ENCODE data around the gene SLC9A5.

The SLC9A5 gene

GRCh38 chr16:67260426-67261063, 11.8 kb downstream of the SLC9A5 start:
- DNase-seq (ENCODE audit: extremely low read depth, low read depth), result peak; percentile 65
- H3K4me3 ChIP-seq (replicated peaks; ENCODE audit: low read depth, low read length), result no peak overlapping the region
- peak; percentile 67 for TF ChIP-seq CTCF (IDR thresholded peaks at IDR 0.05; ENCODE audit: low read depth, low read length, missing control alignments)

- DNase-seq (ENCODE audit: extremely low read depth, low read depth), result no peak
- H3K4me3 ChIP-seq (replicated peaks; ENCODE audit: low read depth, low read length), result no peak overlapping the region
- no peak for TF ChIP-seq CTCF (IDR thresholded peaks at IDR 0.05; ENCODE audit: low read depth, low read length, missing control alignments)
Measured at GRCh38 chr16:67263201-67263600, 14.4 kb downstream of the SLC9A5 start.

- TF ChIP-seq CTCF (IDR thresholded peaks at IDR 0.05; ENCODE audit: low read depth, low read length, missing control alignments), result peak; percentile 28
- no peak overlapping the region for H3K4me3 ChIP-seq (replicated peaks; ENCODE audit: low read depth, low read length)
- DNase-seq (ENCODE audit: extremely low read depth, low read depth), result no peak
Measured at GRCh38 chr16:67264277-67264676, 15.5 kb downstream of the SLC9A5 start.

GRCh38 chr16:67264866-67265265, 16.1 kb downstream of the SLC9A5 start:
- no peak overlapping the region for H3K4me3 ChIP-seq (replicated peaks; ENCODE audit: low read depth, low read length)
- no peak for DNase-seq (ENCODE audit: extremely low read depth, low read depth)
- no peak for TF ChIP-seq CTCF (IDR thresholded peaks at IDR 0.05; ENCODE audit: low read depth, low read length, missing control alignments)

- H3K4me3 ChIP-seq (replicated peaks; ENCODE audit: low read depth, low read length), result no peak overlapping the region
- TF ChIP-seq CTCF (IDR thresholded peaks at IDR 0.05; ENCODE audit: low read depth, low read length, missing control alignments), result no peak
- no peak for DNase-seq (ENCODE audit: extremely low read depth, low read depth)
Measured at GRCh38 chr16:67265834-67266233, 17.1 kb downstream of the SLC9A5 start.

- DNase-seq (ENCODE audit: extremely low read depth, low read depth), result peak; percentile 29
- H3K4me3 ChIP-seq (replicated peaks; ENCODE audit: low read depth, low read length), result no peak overlapping the region
- no peak for TF ChIP-seq CTCF (IDR thresholded peaks at IDR 0.05; ENCODE audit: low read depth, low read length, missing control alignments)
Measured at GRCh38 chr16:67268136-67268579, 19.4 kb downstream of the SLC9A5 start.

- no peak for DNase-seq (ENCODE audit: extremely low read depth, low read depth)
- H3K4me3 ChIP-seq (replicated peaks; ENCODE audit: low read depth, low read length), result no peak overlapping the region
- TF ChIP-seq CTCF (IDR thresholded peaks at IDR 0.05; ENCODE audit: low read depth, low read length, missing control alignments), result no peak
Measured at GRCh38 chr16:67269766-67270165, 21.0 kb downstream of the SLC9A5 start.

Measured in HFF-Myc (cell line).